ENCODE results near the gene ASB5. TPM values are rescaled to one million over a fixed set of nuclear protein-coding genes. Genes with fewer than 3 reads are reported as not detected.

The ASB5 gene
- total RNA-seq, 1 experiment from 2014 or later: not detected

DNA sequence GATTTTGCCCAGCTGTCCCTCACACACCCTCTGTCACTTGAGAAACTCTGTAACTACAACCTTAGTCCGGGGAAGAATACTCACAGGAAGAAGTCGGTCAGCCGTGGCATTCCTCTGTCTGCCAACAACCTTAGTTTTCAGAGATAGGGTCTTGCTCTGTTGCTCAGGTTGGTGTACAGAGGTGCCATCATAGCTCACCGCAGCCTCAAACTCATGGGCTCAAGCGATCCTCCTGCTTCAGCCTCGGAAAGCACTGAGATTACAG, 38.6 kb upstream of the ASB5 start:
- Histone ChIP-seq H3K9me2 (ENCODE audit: insufficient read depth) (no peaks in the 10 kb centered on the region), H3K4me2 (ENCODE audit: low read length) (no peak overlapping the region), H4K20me1 (ENCODE audit: insufficient read depth) (no peaks in the 10 kb centered on the region), H2AFZ (ENCODE audit: low read depth, low read length, poor library complexity, severe bottlenecking) (no peak overlapping the region), H3K36me3 (ENCODE audit: control insufficient read depth in 1 of 2, insufficient read depth in 2 of 2, low read length in 2 of 2) (no peaks in the 10 kb centered on the region), H3K79me2 (ENCODE audit: insufficient read depth, low read length) (no peaks in the 10 kb centered on the region), H3K4me1 (ENCODE audit: control insufficient read depth in 1 of 2, insufficient read depth in 2 of 2, low read length in 2 of 2) (peaks cover under 1 to 22% of the 10 kb centered on the region in 2 experiments; a peak in 3 of 4 replicates), H3K9me3 (ENCODE audit: control insufficient read depth in 1 of 2, insufficient read depth in 1 of 2, low read depth in 1 of 2, low read length in 2 of 2) (no peaks in the 10 kb centered on the region), H3K27me3 (ENCODE audit: insufficient read depth, low read length) (no peaks in the 10 kb centered on the region), H3K9ac (ENCODE audit: low read length) (no peak overlapping the region), H3K4me3 (replicated peaks in 1 of 2; ENCODE audit: low read depth in 1 of 2, low read length in 2 of 2) (no peak overlapping the region), H3K27ac (ENCODE audit: low read depth, low read length) (no peak overlapping the region)
- intact Hi-C loops (cut with micrococcal nuclease): no loop called here
- DNase-seq (ENCODE audit: low read depth, low spot score) (no peak), ATAC-seq (no peak)
- ChIA-PET RAD21 (ENCODE audit: low non-redundant PET in 1 of 2, low total read pairs in 2 of 2, uncharacterized antibody in 2 of 2, unreplicated experiment in 2 of 2) (no interaction called here), POLR2A (no interaction called here), CTCF (no interaction called here)
- TF ChIP-seq POLR2A (IDR thresholded peaks at IDR 0.05; ENCODE audit: borderline replicate concordance, extremely low read depth, insufficient read depth, insufficient read length): no peak
- TF ChIP-seq, protein P1, sequence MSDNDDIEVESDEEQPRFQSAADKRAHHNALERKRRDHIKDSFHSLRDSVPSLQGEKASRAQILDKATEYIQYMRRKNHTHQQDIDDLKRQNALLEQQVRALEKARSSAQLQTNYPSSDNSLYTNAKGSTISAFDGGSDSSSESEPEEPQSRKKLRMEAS (IDR thresholded peaks at IDR 0.05): no peak
- no peak for TF ChIP-seq SRF (IDR thresholded peaks at IDR 0.05; ENCODE audit: low read depth)
- TF ChIP-seq, protein P2, sequence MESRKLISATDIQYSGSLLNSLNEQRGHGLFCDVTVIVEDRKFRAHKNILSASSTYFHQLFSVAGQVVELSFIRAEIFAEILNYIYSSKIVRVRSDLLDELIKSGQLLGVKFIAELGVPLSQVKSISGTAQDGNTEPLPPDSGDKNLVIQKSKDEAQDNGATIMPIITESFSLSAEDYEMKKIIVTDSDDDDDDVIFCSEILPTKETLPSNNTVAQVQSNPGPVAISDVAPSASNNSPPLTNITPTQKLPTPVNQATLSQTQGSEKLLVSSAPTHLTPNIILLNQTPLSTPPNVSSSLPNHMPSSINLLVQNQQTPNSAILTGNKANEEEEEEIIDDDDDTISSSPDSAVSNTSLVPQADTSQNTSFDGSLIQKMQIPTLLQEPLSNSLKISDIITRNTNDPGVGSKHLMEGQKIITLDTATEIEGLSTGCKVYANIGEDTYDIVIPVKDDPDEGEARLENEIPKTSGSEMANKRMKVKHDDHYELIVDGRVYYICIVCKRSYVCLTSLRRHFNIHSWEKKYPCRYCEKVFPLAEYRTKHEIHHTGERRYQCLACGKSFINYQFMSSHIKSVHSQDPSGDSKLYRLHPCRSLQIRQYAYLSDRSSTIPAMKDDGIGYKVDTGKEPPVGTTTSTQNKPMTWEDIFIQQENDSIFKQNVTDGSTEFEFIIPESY (IDR thresholded peaks at IDR 0.05; ENCODE audit: extremely low read depth, insufficient replicate concordance, low read length): no peak
- TF ChIP-seq JUND (IDR thresholded peaks at IDR 0.05): no peak
- no peak for TF ChIP-seq TCF7L2 (IDR thresholded peaks at IDR 0.05; ENCODE audit: borderline replicate concordance, extremely low read depth, insufficient read depth, insufficient read length)
- TF ChIP-seq, protein P3, sequence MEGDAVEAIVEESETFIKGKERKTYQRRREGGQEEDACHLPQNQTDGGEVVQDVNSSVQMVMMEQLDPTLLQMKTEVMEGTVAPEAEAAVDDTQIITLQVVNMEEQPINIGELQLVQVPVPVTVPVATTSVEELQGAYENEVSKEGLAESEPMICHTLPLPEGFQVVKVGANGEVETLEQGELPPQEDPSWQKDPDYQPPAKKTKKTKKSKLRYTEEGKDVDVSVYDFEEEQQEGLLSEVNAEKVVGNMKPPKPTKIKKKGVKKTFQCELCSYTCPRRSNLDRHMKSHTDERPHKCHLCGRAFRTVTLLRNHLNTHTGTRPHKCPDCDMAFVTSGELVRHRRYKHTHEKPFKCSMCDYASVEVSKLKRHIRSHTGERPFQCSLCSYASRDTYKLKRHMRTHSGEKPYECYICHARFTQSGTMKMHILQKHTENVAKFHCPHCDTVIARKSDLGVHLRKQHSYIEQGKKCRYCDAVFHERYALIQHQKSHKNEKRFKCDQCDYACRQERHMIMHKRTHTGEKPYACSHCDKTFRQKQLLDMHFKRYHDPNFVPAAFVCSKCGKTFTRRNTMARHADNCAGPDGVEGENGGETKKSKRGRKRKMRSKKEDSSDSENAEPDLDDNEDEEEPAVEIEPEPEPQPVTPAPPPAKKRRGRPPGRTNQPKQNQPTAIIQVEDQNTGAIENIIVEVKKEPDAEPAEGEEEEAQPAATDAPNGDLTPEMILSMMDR (IDR thresholded peaks at IDR 0.05 in 2 of 3, conservative IDR thresholded peaks at IDR 0.05 in 1 of 3; ENCODE audit: borderline replicate concordance in 1 of 3, insufficient read depth in 1 of 3, low read depth in 2 of 3, low read length in 2 of 3): no peak
- no peak for TF ChIP-seq SIN3A (IDR thresholded peaks at IDR 0.05; ENCODE audit: low read depth)
- TF ChIP-seq, protein P4, sequence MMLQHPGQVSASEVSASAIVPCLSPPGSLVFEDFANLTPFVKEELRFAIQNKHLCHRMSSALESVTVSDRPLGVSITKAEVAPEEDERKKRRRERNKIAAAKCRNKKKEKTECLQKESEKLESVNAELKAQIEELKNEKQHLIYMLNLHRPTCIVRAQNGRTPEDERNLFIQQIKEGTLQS (IDR thresholded peaks at IDR 0.05): no peak
- no peak for TF ChIP-seq SP1 (IDR thresholded peaks at IDR 0.05; ENCODE audit: low read depth)
- no peak for TF ChIP-seq RAD21 (IDR thresholded peaks at IDR 0.05; ENCODE audit: low read depth)
- no peak for TF ChIP-seq ZFX (IDR thresholded peaks at IDR 0.05)
- no peak for TF ChIP-seq EZH2phosphoT487 (IDR thresholded peaks at IDR 0.05; ENCODE audit: borderline replicate concordance)
- TF ChIP-seq CBX3 (IDR thresholded peaks at IDR 0.05; ENCODE audit: low read depth): no peak
- TF ChIP-seq YY1 (IDR thresholded peaks at IDR 0.05; ENCODE audit: extremely low read depth, insufficient replicate concordance, low read depth, low read length): no peak
- TF ChIP-seq ZNF274 (IDR thresholded peaks at IDR 0.05; ENCODE audit: low read depth, low read length): no peak
- TF ChIP-seq, protein P5, sequence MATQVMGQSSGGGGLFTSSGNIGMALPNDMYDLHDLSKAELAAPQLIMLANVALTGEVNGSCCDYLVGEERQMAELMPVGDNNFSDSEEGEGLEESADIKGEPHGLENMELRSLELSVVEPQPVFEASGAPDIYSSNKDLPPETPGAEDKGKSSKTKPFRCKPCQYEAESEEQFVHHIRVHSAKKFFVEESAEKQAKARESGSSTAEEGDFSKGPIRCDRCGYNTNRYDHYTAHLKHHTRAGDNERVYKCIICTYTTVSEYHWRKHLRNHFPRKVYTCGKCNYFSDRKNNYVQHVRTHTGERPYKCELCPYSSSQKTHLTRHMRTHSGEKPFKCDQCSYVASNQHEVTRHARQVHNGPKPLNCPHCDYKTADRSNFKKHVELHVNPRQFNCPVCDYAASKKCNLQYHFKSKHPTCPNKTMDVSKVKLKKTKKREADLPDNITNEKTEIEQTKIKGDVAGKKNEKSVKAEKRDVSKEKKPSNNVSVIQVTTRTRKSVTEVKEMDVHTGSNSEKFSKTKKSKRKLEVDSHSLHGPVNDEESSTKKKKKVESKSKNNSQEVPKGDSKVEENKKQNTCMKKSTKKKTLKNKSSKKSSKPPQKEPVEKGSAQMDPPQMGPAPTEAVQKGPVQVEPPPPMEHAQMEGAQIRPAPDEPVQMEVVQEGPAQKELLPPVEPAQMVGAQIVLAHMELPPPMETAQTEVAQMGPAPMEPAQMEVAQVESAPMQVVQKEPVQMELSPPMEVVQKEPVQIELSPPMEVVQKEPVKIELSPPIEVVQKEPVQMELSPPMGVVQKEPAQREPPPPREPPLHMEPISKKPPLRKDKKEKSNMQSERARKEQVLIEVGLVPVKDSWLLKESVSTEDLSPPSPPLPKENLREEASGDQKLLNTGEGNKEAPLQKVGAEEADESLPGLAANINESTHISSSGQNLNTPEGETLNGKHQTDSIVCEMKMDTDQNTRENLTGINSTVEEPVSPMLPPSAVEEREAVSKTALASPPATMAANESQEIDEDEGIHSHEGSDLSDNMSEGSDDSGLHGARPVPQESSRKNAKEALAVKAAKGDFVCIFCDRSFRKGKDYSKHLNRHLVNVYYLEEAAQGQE (IDR thresholded peaks at IDR 0.05; ENCODE audit: low read depth): no peak
- TF ChIP-seq EGR1 (IDR thresholded peaks at IDR 0.05; ENCODE audit: low read depth): no peak
- no peak for TF ChIP-seq POLR2AphosphoS5 (IDR thresholded peaks at IDR 0.05; ENCODE audit: low read depth, low read length)
- no TSS peak for BruUV-seq (replicated peaks)
